ENCODE results near the gene PPM1B.
"Not testable (repeated sequence)": the region's sequence is repeated elsewhere in the genome, so short reads cannot be mapped to it uniquely, and the experiment has no call there.

DNA sequence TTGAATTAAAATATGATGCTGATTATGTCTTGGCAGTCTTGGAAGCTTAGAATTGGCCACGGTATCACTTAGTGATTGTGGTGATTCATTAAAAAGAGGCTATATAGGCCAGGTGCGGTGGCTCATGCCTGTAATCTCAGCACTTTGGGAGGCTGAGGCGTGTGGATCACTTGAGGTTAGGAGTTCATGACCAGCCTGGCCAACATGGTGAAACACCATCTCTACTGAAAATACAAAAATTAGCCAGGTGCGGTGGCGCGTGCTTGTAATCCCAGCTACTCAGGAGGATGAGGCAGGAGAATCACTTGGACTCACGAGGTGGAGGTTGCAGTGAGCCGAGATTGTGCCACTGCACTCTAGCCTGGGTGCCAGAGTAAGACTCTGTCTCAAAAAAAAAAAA lies 2.8 kb downstream of the PPM1B start:
- TF ChIP-seq, protein P1, sequence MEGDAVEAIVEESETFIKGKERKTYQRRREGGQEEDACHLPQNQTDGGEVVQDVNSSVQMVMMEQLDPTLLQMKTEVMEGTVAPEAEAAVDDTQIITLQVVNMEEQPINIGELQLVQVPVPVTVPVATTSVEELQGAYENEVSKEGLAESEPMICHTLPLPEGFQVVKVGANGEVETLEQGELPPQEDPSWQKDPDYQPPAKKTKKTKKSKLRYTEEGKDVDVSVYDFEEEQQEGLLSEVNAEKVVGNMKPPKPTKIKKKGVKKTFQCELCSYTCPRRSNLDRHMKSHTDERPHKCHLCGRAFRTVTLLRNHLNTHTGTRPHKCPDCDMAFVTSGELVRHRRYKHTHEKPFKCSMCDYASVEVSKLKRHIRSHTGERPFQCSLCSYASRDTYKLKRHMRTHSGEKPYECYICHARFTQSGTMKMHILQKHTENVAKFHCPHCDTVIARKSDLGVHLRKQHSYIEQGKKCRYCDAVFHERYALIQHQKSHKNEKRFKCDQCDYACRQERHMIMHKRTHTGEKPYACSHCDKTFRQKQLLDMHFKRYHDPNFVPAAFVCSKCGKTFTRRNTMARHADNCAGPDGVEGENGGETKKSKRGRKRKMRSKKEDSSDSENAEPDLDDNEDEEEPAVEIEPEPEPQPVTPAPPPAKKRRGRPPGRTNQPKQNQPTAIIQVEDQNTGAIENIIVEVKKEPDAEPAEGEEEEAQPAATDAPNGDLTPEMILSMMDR (IDR thresholded peaks at IDR 0.05), result not testable (repeated sequence)
- TF ChIP-seq POLR2A (IDR thresholded peaks at IDR 0.05), result not testable (repeated sequence)

All from esophagus squamous epithelium (tissue), 4 donors.